HepG2 (cell line): Measurements from ENCODE around the gene CNTNAP1. TPM values are rescaled to one million over a fixed set of nuclear protein-coding genes. Genes with fewer than 3 reads are reported as not detected.

Experiments
- ARNTL ChIP-seq: sonication (generic); formaldehyde crosslinking; IDR thresholded peaks from 2 replicates; pipeline ENCODE4 v1.4.0; 2020; ENCODE audit warnings: mild to moderate bottlenecking, missing genetic modification reagents
- BRD4 ChIP-seq: sonication (generic); formaldehyde crosslinking; IDR thresholded peaks from 2 replicates; pipeline ENCODE4 v1.4.0; 2020; ENCODE audit warnings: missing genetic modification reagents
- DMAP1 ChIP-seq: IDR thresholded peaks from 2 replicates; pipeline ENCODE4 v1.6.1; 2016
- GABPB1 ChIP-seq: IDR thresholded peaks from 2 replicates; pipeline ENCODE4 v1.6.1; 2016; ENCODE audit warnings: mild to moderate bottlenecking, missing genetic modification reagents, moderate library complexity, missing compliant biosample characterization
- HMGXB3 ChIP-seq: sonication (generic); formaldehyde crosslinking; IDR thresholded peaks from 2 replicates; pipeline ENCODE4 v1.4.0; 2020; ENCODE audit warnings: missing genetic modification reagents, borderline replicate concordance
- HNF1B ChIP-seq: sonication (generic); formaldehyde crosslinking; IDR thresholded peaks from 2 replicates; pipeline ENCODE4 v1.5.1; 2020; ENCODE audit warnings: mild to moderate bottlenecking, moderate library complexity, missing genetic modification reagents
- MNT ChIP-seq: fragments of 450-650 bp; IDR thresholded peaks from 2 replicates; pipeline ENCODE4 v1.6.1; 2016
- NKX3-1 ChIP-seq: sonication (generic); formaldehyde crosslinking; IDR thresholded peaks from 2 replicates; pipeline ENCODE4 v1.5.0; 2020; ENCODE audit warnings: missing genetic modification reagents
- RBM39 ChIP-seq: fragments of 200-400 bp; formaldehyde crosslinking; IDR thresholded peaks from one replicate; pipeline ENCODE4 v1.6.1; 2018; ENCODE audit warnings: antibody characterized with exemption, mild to moderate bottlenecking, low read depth, low read length; ENCODE audit not compliant: poor library complexity, severe bottlenecking
- RXRB ChIP-seq: IDR thresholded peaks from 2 replicates; pipeline ENCODE4 v1.6.1; 2016; ENCODE audit warnings: borderline replicate concordance, missing genetic modification reagents, missing compliant biosample characterization
- SNAPC2 ChIP-seq: sonication (generic); formaldehyde crosslinking; IDR thresholded peaks from 2 replicates; pipeline ENCODE4 v1.8.1; 2022; ENCODE audit warnings: mild to moderate bottlenecking, missing genetic modification reagents
- TOE1 ChIP-seq: sonication (generic); formaldehyde crosslinking; IDR thresholded peaks from 2 replicates; pipeline ENCODE4 v1.4.0; 2020; ENCODE audit warnings: mild to moderate bottlenecking, missing genetic modification reagents
- ZBTB49 ChIP-seq: sonication (generic); formaldehyde crosslinking; IDR thresholded peaks from 2 replicates; pipeline ENCODE4 v1.4.0; 2020; ENCODE audit warnings: missing genetic modification reagents, borderline replicate concordance
- ZNF256 ChIP-seq: sonication (generic); formaldehyde crosslinking; conservative IDR thresholded peaks from 2 replicates; pipeline ENCODE4 v1.4.0; 2020; ENCODE audit warnings: missing genetic modification reagents
- ZNF333 ChIP-seq: sonication (generic); formaldehyde crosslinking; IDR thresholded peaks from 2 replicates; pipeline ENCODE4 v1.4.0; 2020; ENCODE audit warnings: mild to moderate bottlenecking, missing genetic modification reagents, borderline replicate concordance
- ZNF432 ChIP-seq: sonication (generic); formaldehyde crosslinking; IDR thresholded peaks from 2 replicates; pipeline ENCODE4 v1.5.0; 2020; ENCODE audit warnings: missing genetic modification reagents, mild to moderate bottlenecking, borderline replicate concordance
- ZNF616 ChIP-seq: sonication (generic); formaldehyde crosslinking; IDR thresholded peaks from 2 replicates; pipeline ENCODE4 v1.5.0; 2020; ENCODE audit warnings: low read depth, mild to moderate bottlenecking, missing genetic modification reagents
- ZNF883 ChIP-seq: sonication (generic); formaldehyde crosslinking; IDR thresholded peaks from 2 replicates; pipeline ENCODE4 v1.5.1; 2020; ENCODE audit warnings: mild to moderate bottlenecking, missing genetic modification reagents; ENCODE audit errors: not compliant biosample characterization
- polyA plus RNA-seq, 8 experiments: library from polyadenylated mRNA; depleted of rRNA in 3 of 8; stranded (reverse) in 7 of 8; unstranded in 1 of 8; fragments of >200 nt; fragmentation: Illumina TruSeq in 4 of 8; extraction: Trizol in 4 of 8; gene quantifications; 2 replicates each; pipeline versions ENCODE4 v1.2.1 to v1.2.3, GENCODE V29; 2011 to 2016; ENCODE audit warnings: low read depth in 4 of 8, missing spikeins in 1 of 8, mixed read lengths in 1 of 8; ENCODE audit not compliant: insufficient read depth in 1 of 8
- total RNA-seq, 5 experiments: library from RNA; depleted of rRNA; stranded (reverse); fragments of >200 nt; fragmentation: Illumina TruSeq; extraction: Trizol; gene quantifications; 2 replicates each; pipeline ENCODE4 v1.2.3, GENCODE V29; 2016; ENCODE audit warnings: low read depth in 1 of 5
- TF ChIP-seq, protein P1 (sequence below): IDR thresholded peaks from 2 replicates; pipeline ENCODE4 v1.6.1; 2016; ENCODE audit warnings: low read depth, borderline replicate concordance

Gene CNTNAP1
- total and polyA plus RNA-seq, 2 of the 13 experiments (the other 11 are each of a cell fraction or from before 2014, with no cell fraction given) = 4.5 to 7.7 TPM

DNA sequence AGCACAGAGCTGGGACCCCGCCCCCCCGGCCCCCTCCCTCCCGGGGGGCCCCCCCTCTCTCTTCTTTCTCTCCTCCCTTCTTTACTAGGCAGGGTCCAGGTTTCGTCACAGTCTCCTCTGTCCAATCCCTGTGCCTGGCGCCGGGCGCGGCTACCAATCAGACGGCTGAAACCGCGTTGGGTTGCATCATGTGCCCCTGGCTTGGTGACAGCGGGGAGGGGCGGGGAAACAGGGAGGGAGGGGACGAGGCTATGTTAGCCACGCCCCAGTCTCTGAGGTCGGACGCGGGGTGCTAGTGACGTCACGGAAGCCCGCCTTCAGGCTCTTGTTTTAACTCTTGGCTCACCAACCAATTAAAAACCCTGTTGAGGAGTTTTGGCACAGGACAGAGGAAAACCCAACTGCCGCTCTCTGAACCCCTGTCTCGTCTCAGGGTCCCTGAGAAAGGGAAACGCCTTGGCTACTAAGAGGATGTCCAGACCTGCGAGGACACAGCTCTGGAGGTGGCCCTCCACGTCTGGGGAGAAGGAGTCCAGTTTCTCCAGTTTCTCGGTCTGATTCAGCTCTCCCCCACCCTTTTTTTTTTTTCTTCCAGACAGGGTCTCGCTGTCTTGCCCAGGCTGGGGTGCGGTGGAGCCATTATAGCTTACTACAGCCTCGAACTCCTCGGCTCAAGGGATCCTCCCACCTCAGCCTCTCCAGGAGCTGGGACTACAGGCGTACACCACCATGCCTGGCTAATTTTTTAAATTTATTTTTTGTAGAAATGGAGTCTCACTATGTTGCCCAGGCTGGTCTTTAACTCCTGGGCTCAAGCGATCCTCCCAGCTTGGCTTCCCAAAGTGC lies 5.1 kb upstream of the CNTNAP1 start (continued):
- no peak for TF ChIP-seq ZNF432
- TF ChIP-seq HMGXB3 (CRISPR knock-in tag) = peak; percentile 96
- no peak for TF ChIP-seq HNF1B (CRISPR knock-in tag)
- no peak for TF ChIP-seq NKX3-1 (CRISPR knock-in tag)
- peak; percentile 4 for TF ChIP-seq RBM39
- no peak for TF ChIP-seq TOE1 (CRISPR knock-in tag)
- TF ChIP-seq ARNTL (CRISPR knock-in tag) = no peak
- TF ChIP-seq ZNF616 = no peak
- TF ChIP-seq ZBTB49 (CRISPR knock-in tag) = no peak
- 0 out of 2 replicates have a peak, but pooled peaks have one; percentile 11 for TF ChIP-seq SNAPC2 (CRISPR knock-in tag)
- no peak for TF ChIP-seq ZNF333 (CRISPR knock-in tag)
- TF ChIP-seq DMAP1 (CRISPR knock-in tag) = no peak
- no peak for TF ChIP-seq ZNF256 (CRISPR knock-in tag)
- peak; percentile 77 for TF ChIP-seq MNT
- no peak for TF ChIP-seq ZNF883
- peak; percentile 32; the same call in 1 of the 2 replicates for TF ChIP-seq RXRB (CRISPR knock-in tag)
- no peak for TF ChIP-seq GABPB1 (CRISPR knock-in tag)
- TF ChIP-seq BRD4 (CRISPR knock-in tag) = no peak
- TF ChIP-seq, protein P1, sequence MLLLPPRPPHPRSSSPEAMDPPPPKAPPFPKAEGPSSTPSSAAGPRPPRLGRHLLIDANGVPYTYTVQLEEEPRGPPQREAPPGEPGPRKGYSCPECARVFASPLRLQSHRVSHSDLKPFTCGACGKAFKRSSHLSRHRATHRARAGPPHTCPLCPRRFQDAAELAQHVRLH = 0 out of 2 replicates have a peak, but pooled peaks have one; percentile 23
